Erythroblast (primary cell): Measurements from ENCODE around the gene MLNR.

Experiments used
- GATA1 ChIP-seq: IDR thresholded peaks from 2 replicates; pipeline ENCODE4 v1.6.1; 2011; ENCODE audit warnings: low read depth, mild to moderate bottlenecking, control low read depth, low read length, moderate library complexity
- POLR2A ChIP-seq: IDR thresholded peaks from 2 replicates; pipeline ENCODE4 v1.6.1; 2011; ENCODE audit warnings: mild to moderate bottlenecking, low read length

DNA sequence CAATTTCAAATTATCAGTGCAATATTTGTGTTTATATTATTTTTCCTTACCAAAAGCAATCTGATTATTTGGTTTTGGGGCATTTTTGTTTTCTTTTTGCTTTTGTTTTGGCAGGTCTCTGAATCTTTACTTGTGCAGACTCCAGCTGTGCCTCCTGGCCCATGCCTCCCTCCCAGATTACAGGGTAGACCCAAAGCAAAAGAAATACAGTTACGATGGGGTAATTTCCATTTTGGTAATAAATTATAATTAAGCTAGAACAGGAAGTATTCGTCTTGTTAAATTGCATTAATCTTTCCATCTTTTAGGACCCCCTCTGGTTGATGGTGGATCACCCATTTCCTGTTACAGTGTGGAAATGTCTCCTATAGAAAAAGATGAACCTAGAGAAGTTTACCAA lies 29.2 kb upstream of the MLNR start:
- no peak for TF ChIP-seq POLR2A
- TF ChIP-seq GATA1: no peak
